Placental epithelial cell (primary cell): ENCODE data around the gene RNMT. TPM values are rescaled to one million over a fixed set of nuclear protein-coding genes. Genes with fewer than 3 reads are reported as not detected.

Source experiments
- small RNA-seq: library from RNA; depleted of rRNA; stranded (forward); fragments of <200 nt; gene quantifications from one replicate; pipeline ENCODE3, GENCODE V24; 2012
- total RNA-seq: library from RNA; depleted of rRNA; stranded (reverse); fragments of >200 nt; gene quantifications from 2 replicates; pipeline ENCODE4 v1.2.3, GENCODE V29; 2012

Gene RNMT
- 28.3 and 29.7 TPM in 2 replicates for total RNA-seq

GRCh38 chr18:13726232-13726971 lies at the start of gene RNMT, which contains the start of gene FAM210A:
Gene RNMT, plus strand, starts transcription at chr18:13726673. Its CDS starts 4,845 bp downstream, at chr18:13731518.
Gene FAM210A, minus strand, starts transcription at chr18:13726558. Its CDS starts 44,481 bp downstream, at chr18:13682077.

Small RNA genes lying within 50 kb of the gene (small RNA-seq; reads per million reads assigned to genes)
- gene AP001525.1 (not detected), gene RN7SL362P (not detected)

Other genes with a start within 250 kb of the RNMT start
- 15.3 and 18.5 TPM in 2 replicates for gene FAM210A, start 115 bp upstream of the RNMT start, total RNA-seq
- gene MC5R, start 97.5 kb downstream of the RNMT start, total RNA-seq = not detected in 2 replicates
- not detected in 2 replicates for gene MC2R, start 188.9 kb downstream of the RNMT start, total RNA-seq